Esophagus muscularis mucosa (tissue), 4 donors: ENCODE data around the gene CADM3. TPM values are rescaled to one million over a fixed set of nuclear protein-coding genes. Genes with fewer than 3 reads are reported as not detected.

ENCODE experiments used
- DNase-seq: peaks from one replicate; pipeline ENCODE4 v3.0.0-alpha.2; 2017; ENCODE audit errors: extremely low spot score
- H3K27ac ChIP-seq, 4 donors: fragments of 200-600 bp; sonication (generic); replicated peaks in 1 of 4; 1 replicate in 3 of 4; 2 replicates in 1 of 4; pipeline ENCODE4 v1.5.1; 2016 to 2019; ENCODE audit warnings: mild to moderate bottlenecking in 1 of 4
- H3K27me3 ChIP-seq, 4 donors: fragments of 200-600 bp; sonication (generic); one replicate each; pipeline versions ENCODE4 v1.5.1 to v1.6.0; 2016 to 2019
- H3K36me3 ChIP-seq, 4 donors: fragments of 200-600 bp; sonication (generic); one replicate each; pipeline ENCODE4 v1.5.1; 2016 to 2019
- H3K4me1 ChIP-seq, 4 donors: fragments of 200-600 bp; sonication (generic); one replicate each; pipeline ENCODE4 v1.5.1; 2016 to 2019
- H3K4me3 ChIP-seq, 4 donors: fragments of 200-600 bp; sonication (generic); 1 replicate in 2 of 4; 2 replicates in 2 of 4; pipeline ENCODE4 v1.5.1; 2016 to 2019; ENCODE audit warnings: mild to moderate bottlenecking in 4 of 4, moderate library complexity in 1 of 4
- H3K9me3 ChIP-seq, 4 donors: fragments of 200-600 bp; sonication (generic); 1 replicate in 3 of 4; 2 replicates in 1 of 4; pipeline ENCODE4 v1.5.1; 2016 to 2019
- CTCF ChIP-seq, 3 experiments: fragments of 200-600 bp in 2 of 3; fragments of 450-650 bp in 1 of 3; sonication (generic) in 2 of 3; IDR thresholded peaks; one replicate each; pipeline ENCODE4 v1.5.1; 2017 to 2019; ENCODE audit warnings: antibody characterized with exemption in 3 of 3, mild to moderate bottlenecking in 2 of 3, moderate library complexity in 1 of 3
- EP300 ChIP-seq: sonication (generic); formaldehyde crosslinking; IDR thresholded peaks from one replicate; pipeline ENCODE4 v1.6.1; 2017; ENCODE audit warnings: antibody characterized with exemption
- POLR2A ChIP-seq: fragments of 450-650 bp; IDR thresholded peaks from one replicate; pipeline ENCODE4 v1.6.1; 2017; ENCODE audit warnings: antibody characterized with exemption, moderate library complexity, mild to moderate bottlenecking, low read depth
- POLR2AphosphoS5 ChIP-seq, 2 donors: sonication (generic); formaldehyde crosslinking; IDR thresholded peaks; one replicate each; pipeline ENCODE4 v1.6.1; 2017; ENCODE audit warnings: antibody characterized with exemption in 2 of 2
- WGBS: methylation state at CpG from one replicate; pipeline ENCODE4 v1.1.5; 2018; 5-methylcytosine and 5-hydroxymethylcytosine counted together
- intact Hi-C: fragments of 100-400 bp; cut with DNase I; formaldehyde crosslinking; loops from one replicate; pipeline ENCODE4 v1.15.1; 2023
- total RNA-seq, 4 donors: library from RNA; depleted of rRNA; stranded (reverse); fragments of >200 nt; gene quantifications; one replicate each; pipeline versions ENCODE4 v1.1.0 to v1.2.1, GENCODE V29; 2016

Gene CADM3
- total RNA-seq, 4 donors from 2014 or later = 10.8 to 24.7 (median 20.4) TPM

GRCh38 chr1:159206110-159206509 lies 34.7 kb downstream of the CADM3 start:
- WGBS = 95% methylated on average over 4 of the region's 4 CpGs
- Histone ChIP-seq H3K4me3 (peak overlapping the region; percentile 28 to 49 (median 34)), H3K27ac (peak overlapping the region in 2 of 4 donors; percentile 11 to 40), H3K9me3 (no peaks in the 10 kb centered on the region), H3K4me1 (peaks cover 0 to 5% (median 0%) of the 10 kb centered on the region in 4 donors), H3K36me3 (peaks cover 0 to under 1% (median 0%) of the 10 kb centered on the region in 4 donors), H3K27me3 (peaks cover 0 to 89% (median under 1%) of the 10 kb centered on the region in 4 donors)
- TF ChIP-seq POLR2AphosphoS5 (IDR thresholded peaks at IDR 0.05) (no peak), CTCF (IDR thresholded peaks at IDR 0.05) (no peak), POLR2A (no peak), EP300 (no peak)
- intact Hi-C loops = no loop called here
- DNase-seq = no peak

- TF ChIP-seq EP300 (no peak), CTCF (IDR thresholded peaks at IDR 0.05) (no peak), POLR2AphosphoS5 (IDR thresholded peaks at IDR 0.05) (no peak), POLR2A (no peak)
- 81% methylated on average over 5 of the region's 5 CpGs for WGBS
- Histone ChIP-seq H3K27ac (no peak overlapping the region), H3K9me3 (no peaks in the 10 kb centered on the region), H3K27me3 (peaks cover 0 to 89% (median 2%) of the 10 kb centered on the region in 4 donors), H3K4me3 (peak overlapping the region; percentile 28 to 49 (median 34)), H3K4me1 (peaks cover 0 to 5% (median 0%) of the 10 kb centered on the region in 4 donors), H3K36me3 (no peaks in the 10 kb centered on the region)
- intact Hi-C loops = no loop called here
- DNase-seq = no peak
Observed at GRCh38 chr1:159207080-159207479, 35.7 kb downstream of the CADM3 start.

GRCh38 chr1:159207774-159208173 lies 36.4 kb downstream of the CADM3 start:
- TF ChIP-seq POLR2A (no peak), EP300 (no peak), CTCF (IDR thresholded peaks at IDR 0.05) (no peak), POLR2AphosphoS5 (IDR thresholded peaks at IDR 0.05) (no peak)

GRCh38 chr1:159208175-159208825 lies 36.9 kb downstream of the CADM3 start:
- peak overlapping the region; percentile 28 to 49 (median 34) for H3K4me3 ChIP-seq
- H3K9me3 ChIP-seq = no peaks in the 10 kb centered on the region
- no peak for DNase-seq
- peaks cover 0 to 5% (median 0%) of the 10 kb centered on the region in 4 donors for H3K4me1 ChIP-seq
- TF ChIP-seq EP300 (no peak), CTCF (IDR thresholded peaks at IDR 0.05) (no peak), POLR2AphosphoS5 (IDR thresholded peaks at IDR 0.05) (no peak), POLR2A (no peak)
- peaks cover 0 to 85% (median 2%) of the 10 kb centered on the region in 4 donors for H3K27me3 ChIP-seq
- intact Hi-C loops = no loop called here
- H3K36me3 ChIP-seq = no peaks in the 10 kb centered on the region
- WGBS = 12% methylated on average over 6 of the region's 7 CpGs
- no peak overlapping the region for H3K27ac ChIP-seq

More at GRCh38 chr1:159207774-159208173, 36.4 kb downstream of the CADM3 start:
- WGBS = 36% methylated on average over 8 of the region's 8 CpGs
- H3K27me3 ChIP-seq = peaks cover 0 to 89% (median 2%) of the 10 kb centered on the region in 4 donors
- H3K36me3 ChIP-seq = no peaks in the 10 kb centered on the region
- H3K4me1 ChIP-seq = peaks cover 0 to 5% (median 0%) of the 10 kb centered on the region in 4 donors
- no peak for DNase-seq
- intact Hi-C loops = no loop called here
- H3K27ac ChIP-seq = no peak overlapping the region
- no peaks in the 10 kb centered on the region for H3K9me3 ChIP-seq
- peak overlapping the region; percentile 28 to 49 (median 34) for H3K4me3 ChIP-seq
